ENCODE measurements around the gene ATG9B.

Gene ATG9B

GRCh38 chr7:151038951-151039849 lies 14.9 kb upstream of the ATG9B start:
- Histone ChIP-seq H3K9ac (ENCODE audit: low read length) (peak overlapping the region; percentile 80), H3K27me3 (ENCODE audit: control insufficient read depth in 1 of 2, insufficient read depth in 1 of 2, low read length in 2 of 2) (no peaks in the 10 kb centered on the region)
- 32% methylated on average over 10 of the region's 12 CpGs for WGBS

GRCh38 chr7:151035902-151036301 lies 11.6 kb upstream of the ATG9B start:
- 96% methylated on average over 17 of the region's 17 CpGs for WGBS
- no peak overlapping the region for H2BK5ac ChIP-seq (ENCODE audit: low read depth, low read length, poor library complexity, severe bottlenecking)

More at GRCh38 chr7:151038951-151039849, 14.9 kb upstream of the ATG9B start:
- Histone ChIP-seq H3K4ac (ENCODE audit: low read depth in 1 of 2, low read length in 2 of 2) (peak overlapping the region; percentile 1 to 81), H3K4me1 (ENCODE audit: control insufficient read depth, insufficient read depth, low read depth, low read length) (peaks cover 26% of the 10 kb centered on the region), H3K4me2 (ENCODE audit: low read length, poor library complexity, severe bottlenecking) (no peak overlapping the region), H3K4me3 (ENCODE audit: insufficient read depth in 1 of 2, low read depth in 1 of 2, low read length in 2 of 2) (no peak overlapping the region), H2BK120ac (ENCODE audit: low read depth, low read length) (peak overlapping the region; percentile 88), H3K18ac (ENCODE audit: low read depth in 1 of 2, low read length in 2 of 2) (peak overlapping the region; percentile 25 to 84), H4K91ac (ENCODE audit: low read length) (peak overlapping the region; percentile 3), H3K36me3 (ENCODE audit: control insufficient read depth in 1 of 2, insufficient read depth in 2 of 2, low read depth in 1 of 2, low read length in 2 of 2) (peaks cover 36 to 69% of the 10 kb centered on the region in 2 experiments), H4K8ac (ENCODE audit: low read length) (no peak overlapping the region), H2AK5ac (ENCODE audit: low read length, severe bottlenecking) (no peak overlapping the region), H3K27ac (ENCODE audit: low read length, poor library complexity, severe bottlenecking) (peak overlapping the region; percentile 65), H3K79me1 (replicated peaks; ENCODE audit: low read length, poor library complexity, severe bottlenecking) (peaks cover 2% of the 10 kb centered on the region), H2BK12ac (ENCODE audit: low read length in 2 of 2) (peak overlapping the region; percentile 94), H3K14ac (ENCODE audit: low read length in 2 of 2) (peak overlapping the region in 1 of 2 experiments; percentile 73), H2BK15ac (ENCODE audit: low read depth, poor library complexity, severe bottlenecking) (no peak overlapping the region), H3K23ac (ENCODE audit: low read length in 2 of 2) (peak overlapping the region in 1 of 2 experiments; percentile 78), H2AFZ (ENCODE audit: low read depth, low read length) (no peak overlapping the region), H3K9me3 (ENCODE audit: control insufficient read depth, low read length) (no peaks in the 10 kb centered on the region), H2BK5ac (ENCODE audit: low read depth, low read length, poor library complexity, severe bottlenecking) (no peak overlapping the region)
- peak; percentile 99 for DNase-seq

GRCh38 chr7:151035026-151035717 lies 10.9 kb upstream of the ATG9B start:
- H2BK5ac ChIP-seq (ENCODE audit: low read depth, low read length, poor library complexity, severe bottlenecking), result no peak overlapping the region
- DNase-seq, result no peak
- H2BK15ac ChIP-seq (ENCODE audit: low read depth, poor library complexity, severe bottlenecking), result no peak overlapping the region
- H3K23ac ChIP-seq (ENCODE audit: low read length in 2 of 2), result no peak overlapping the region
- H3K18ac ChIP-seq (ENCODE audit: low read depth in 1 of 2, low read length in 2 of 2), result no peak overlapping the region
- no peak overlapping the region for H3K4me3 ChIP-seq (ENCODE audit: insufficient read depth in 1 of 2, low read depth in 1 of 2, low read length in 2 of 2)
- peaks cover 23% of the 10 kb centered on the region for H3K4me1 ChIP-seq (ENCODE audit: control insufficient read depth, insufficient read depth, low read depth, low read length)
- H2AFZ ChIP-seq (ENCODE audit: low read depth, low read length), result no peak overlapping the region
- no peak overlapping the region for H4K8ac ChIP-seq (ENCODE audit: low read length)
- peak overlapping the region in 1 of 2 experiments; percentile 12 for H2BK12ac ChIP-seq (ENCODE audit: low read length in 2 of 2)
- no peak overlapping the region for H3K4ac ChIP-seq (ENCODE audit: low read depth in 1 of 2, low read length in 2 of 2)
- H3K9me3 ChIP-seq (ENCODE audit: control insufficient read depth, low read length), result no peaks in the 10 kb centered on the region
- peaks cover 48 to 53% of the 10 kb centered on the region in 2 experiments for H3K36me3 ChIP-seq (ENCODE audit: control insufficient read depth in 1 of 2, insufficient read depth in 2 of 2, low read depth in 1 of 2, low read length in 2 of 2)
- no peaks in the 10 kb centered on the region for H3K27me3 ChIP-seq (ENCODE audit: control insufficient read depth in 1 of 2, insufficient read depth in 1 of 2, low read length in 2 of 2)
- no peak overlapping the region for H3K4me2 ChIP-seq (ENCODE audit: low read length, poor library complexity, severe bottlenecking)
- peaks cover 20% of the 10 kb centered on the region for H3K79me1 ChIP-seq (replicated peaks; ENCODE audit: low read length, poor library complexity, severe bottlenecking)
- 93% methylated on average over 20 of the region's 21 CpGs for WGBS
- H3K14ac ChIP-seq (ENCODE audit: low read length in 2 of 2), result no peak overlapping the region
- no peak overlapping the region for H4K91ac ChIP-seq (ENCODE audit: low read length)
- no peak overlapping the region for H2AK5ac ChIP-seq (ENCODE audit: low read length, severe bottlenecking)
- no peak overlapping the region for H3K27ac ChIP-seq (ENCODE audit: low read length, poor library complexity, severe bottlenecking)
- no peak overlapping the region for H2BK120ac ChIP-seq (ENCODE audit: low read depth, low read length)
- no peak overlapping the region for H3K9ac ChIP-seq (ENCODE audit: low read length)

More at GRCh38 chr7:151035902-151036301, 11.6 kb upstream of the ATG9B start:
- Histone ChIP-seq H3K23ac (ENCODE audit: low read length in 2 of 2) (no peak overlapping the region), H2BK15ac (ENCODE audit: low read depth, poor library complexity, severe bottlenecking) (no peak overlapping the region), H3K9me3 (ENCODE audit: control insufficient read depth, low read length) (no peaks in the 10 kb centered on the region), H4K91ac (ENCODE audit: low read length) (no peak overlapping the region), H3K36me3 (ENCODE audit: control insufficient read depth in 1 of 2, insufficient read depth in 2 of 2, low read depth in 1 of 2, low read length in 2 of 2) (peaks cover 53 to 55% of the 10 kb centered on the region in 2 experiments), H3K79me1 (replicated peaks; ENCODE audit: low read length, poor library complexity, severe bottlenecking) (peaks cover 20% of the 10 kb centered on the region), H2AK5ac (ENCODE audit: low read length, severe bottlenecking) (no peak overlapping the region), H3K18ac (ENCODE audit: low read depth in 1 of 2, low read length in 2 of 2) (no peak overlapping the region), H3K9ac (ENCODE audit: low read length) (no peak overlapping the region), H4K8ac (ENCODE audit: low read length) (no peak overlapping the region), H3K4me2 (ENCODE audit: low read length, poor library complexity, severe bottlenecking) (no peak overlapping the region), H2BK12ac (ENCODE audit: low read length in 2 of 2) (no peak overlapping the region), H2BK120ac (ENCODE audit: low read depth, low read length) (no peak overlapping the region), H3K27ac (ENCODE audit: low read length, poor library complexity, severe bottlenecking) (no peak overlapping the region), H3K4me1 (ENCODE audit: control insufficient read depth, insufficient read depth, low read depth, low read length) (peaks cover 26% of the 10 kb centered on the region), H3K14ac (ENCODE audit: low read length in 2 of 2) (no peak overlapping the region), H3K27me3 (ENCODE audit: control insufficient read depth in 1 of 2, insufficient read depth in 1 of 2, low read length in 2 of 2) (no peaks in the 10 kb centered on the region), H3K4ac (ENCODE audit: low read depth in 1 of 2, low read length in 2 of 2) (no peak overlapping the region), H2AFZ (ENCODE audit: low read depth, low read length) (no peak overlapping the region), H3K4me3 (ENCODE audit: insufficient read depth in 1 of 2, low read depth in 1 of 2, low read length in 2 of 2) (no peak overlapping the region)
- no peak for DNase-seq
